Osteoblast (primary cell): ENCODE data around the gene MX2. TPM values are rescaled to one million over a fixed set of nuclear protein-coding genes. Genes with fewer than 3 reads are reported as not detected.

Experiments
- DNase-seq: peaks from one replicate; pipeline ENCODE4 v3.0.0; 2011; ENCODE audit warnings: low spot score, mixed read lengths; ENCODE audit not compliant: insufficient read length; ENCODE audit errors: missing footprints
- H2AFZ ChIP-seq: 2 replicates; pipeline ENCODE4 v1.6.0; 2011; ENCODE audit warnings: mild to moderate bottlenecking, low read length
- H3K27ac ChIP-seq: 2 replicates; pipeline ENCODE4 v1.5.1; 2011; ENCODE audit warnings: mild to moderate bottlenecking, low read depth, low read length, moderate library complexity
- H3K27me3 ChIP-seq: 2 replicates; pipeline ENCODE4 v1.6.0; 2012; ENCODE audit warnings: mild to moderate bottlenecking, control low read depth, inconsistent platforms, low read length, moderate library complexity; ENCODE audit not compliant: insufficient read depth
- H3K36me3 ChIP-seq: 2 replicates; pipeline ENCODE4 v1.5.1; 2011; ENCODE audit warnings: mild to moderate bottlenecking, low read length, control low read depth, moderate library complexity; ENCODE audit not compliant: insufficient read depth
- H3K4me1 ChIP-seq: 2 replicates; pipeline ENCODE4 v1.5.1; 2011; ENCODE audit warnings: mild to moderate bottlenecking, low read length, control low read depth, moderate library complexity; ENCODE audit not compliant: insufficient read depth
- H3K4me2 ChIP-seq: 2 replicates; pipeline ENCODE4 v1.6.0; 2011; ENCODE audit warnings: mild to moderate bottlenecking, low read length; ENCODE audit not compliant: insufficient read depth
- H3K4me3 ChIP-seq: fragments of 200-600 bp; sonication (generic); 3 replicates; pipeline ENCODE4 v1.5.1; 2012; ENCODE audit warnings: mild to moderate bottlenecking, low read length, inconsistent platforms; ENCODE audit not compliant: insufficient read depth
- H3K79me2 ChIP-seq: 2 replicates; pipeline ENCODE4 v1.6.0; 2012; ENCODE audit warnings: mild to moderate bottlenecking, low read length, control low read depth, inconsistent platforms; ENCODE audit not compliant: insufficient read depth
- H3K9me3 ChIP-seq: 2 replicates; pipeline ENCODE4 v1.5.1; 2011; ENCODE audit warnings: low read depth, low read length, control low read depth
- H4K20me1 ChIP-seq: 2 replicates; pipeline ENCODE4 v1.6.0; 2012; ENCODE audit warnings: mild to moderate bottlenecking, low read length, control low read depth; ENCODE audit not compliant: insufficient read depth
- CTCF ChIP-seq: IDR thresholded peaks from 2 replicates; pipeline ENCODE4 v1.5.1; 2011; ENCODE audit warnings: mild to moderate bottlenecking, low read depth, low read length, moderate library complexity; ENCODE audit errors: extremely low read depth
- total RNA-seq: library from RNA; depleted of rRNA; stranded (reverse); fragments of >200 nt; gene quantifications from 2 replicates; pipeline ENCODE4 v1.2.3, GENCODE V29; 2012

Gene MX2
- total RNA-seq, 1 donor = 14.5 TPM

DNA sequence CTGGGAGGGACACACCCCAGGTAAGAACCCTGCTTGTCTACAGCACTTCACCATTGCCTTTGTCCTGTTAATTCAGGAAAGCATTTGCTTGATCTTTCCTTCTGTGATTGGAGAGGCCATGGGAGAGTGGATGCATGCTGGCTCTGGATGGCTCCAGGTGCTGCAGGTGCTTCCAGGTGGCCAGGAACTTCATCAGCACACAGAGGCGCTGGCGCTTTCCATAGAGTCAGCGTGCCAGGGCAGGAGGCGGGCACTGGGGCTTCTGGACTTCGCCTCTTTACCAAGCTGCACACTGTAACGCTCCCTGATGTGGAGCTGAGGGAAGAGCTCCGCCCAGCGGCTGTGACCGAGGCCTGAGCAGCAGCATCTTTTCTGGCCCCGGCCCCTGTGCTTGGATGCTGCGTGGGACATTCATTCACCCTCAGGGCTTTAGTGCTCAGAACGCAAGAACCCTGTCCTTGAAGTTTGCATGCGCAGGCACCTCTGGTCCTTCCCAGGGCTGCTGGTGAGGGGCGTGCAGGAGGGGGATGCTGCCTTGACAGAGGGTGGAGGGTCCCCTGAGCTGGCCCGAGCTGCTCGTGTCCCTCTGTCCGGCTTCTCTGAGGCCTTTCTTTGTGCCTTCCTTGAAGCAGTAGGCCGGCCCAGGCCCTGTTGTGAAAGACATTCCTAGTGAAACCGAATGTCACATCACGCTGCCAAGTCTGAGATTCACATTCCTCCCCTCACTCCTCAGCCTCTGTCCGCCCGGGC lies 1.6 kb upstream of the MX2 start:
- DNase-seq = peak; percentile 69
- H2AFZ ChIP-seq = peak overlapping the region; percentile 51
- H3K27me3 ChIP-seq = peaks cover 8% of the 10 kb centered on the region
- peaks cover 10% of the 10 kb centered on the region for H3K4me1 ChIP-seq
- H3K27ac ChIP-seq = no peak overlapping the region
- no peak overlapping the region for H3K4me2 ChIP-seq
- no peak for TF ChIP-seq CTCF
- no peaks in the 10 kb centered on the region for H3K9me3 ChIP-seq
- H4K20me1 ChIP-seq = no peaks in the 10 kb centered on the region
- no peaks in the 10 kb centered on the region for H3K36me3 ChIP-seq
- H3K4me3 ChIP-seq = no peak overlapping the region
- no peaks in the 10 kb centered on the region for H3K79me2 ChIP-seq

DNA sequence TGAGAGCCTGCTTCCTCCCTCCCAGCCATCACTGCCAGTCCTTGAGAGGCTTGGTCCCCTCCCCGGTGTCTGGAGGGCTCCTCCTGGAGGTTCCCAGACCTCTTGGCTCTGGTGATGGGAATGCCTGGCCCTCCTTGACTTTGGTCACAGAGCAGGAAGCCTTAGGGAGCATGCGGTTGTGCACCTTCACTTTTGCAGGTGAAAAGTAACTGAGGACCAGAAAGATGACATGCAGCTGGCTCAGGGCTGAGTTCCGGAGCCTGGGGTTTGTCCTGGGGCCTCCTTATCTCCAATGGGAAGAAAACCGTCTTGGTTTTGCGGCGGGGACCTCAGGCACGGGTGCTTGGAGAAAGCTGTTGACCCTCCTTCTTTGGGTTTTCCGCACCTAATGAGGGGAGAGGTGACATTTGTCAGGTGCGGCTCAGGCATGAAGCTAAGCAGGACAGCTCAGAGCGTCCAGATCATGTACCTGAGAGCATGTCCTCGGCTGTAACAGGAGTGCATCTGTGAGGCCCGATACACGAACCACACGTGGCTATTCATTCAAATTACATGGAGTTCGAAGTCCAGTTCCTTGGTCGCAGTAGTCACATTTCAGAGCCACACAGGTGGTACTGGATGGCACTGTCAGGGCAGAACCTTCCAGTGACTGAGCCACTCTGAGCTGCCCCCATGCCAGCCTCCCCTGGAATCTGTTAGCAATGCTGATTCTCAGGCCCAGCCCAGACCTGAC lies 608 bp upstream of the MX2 start:
- Histone ChIP-seq H3K4me1 (peaks cover 10% of the 10 kb centered on the region), H3K4me3 (peak overlapping the region; percentile 60), H3K36me3 (no peaks in the 10 kb centered on the region), H3K9me3 (no peaks in the 10 kb centered on the region), H3K27me3 (peaks cover 7% of the 10 kb centered on the region), H3K79me2 (no peaks in the 10 kb centered on the region), H3K27ac (peak overlapping the region; percentile 68), H2AFZ (no peak overlapping the region), H3K4me2 (peak overlapping the region; percentile 70), H4K20me1 (no peaks in the 10 kb centered on the region)
- DNase-seq = no peak
- no peak for TF ChIP-seq CTCF

GRCh38 chr21:41362605-41363369 lies 960 bp downstream of the MX2 start:
- H2AFZ ChIP-seq = peak overlapping the region; percentile 81

More at GRCh38 chr21:41362605-41363369, 960 bp downstream of the MX2 start:
- H3K4me2 ChIP-seq = peak overlapping the region; percentile 70
- peak; percentile 38 for DNase-seq
- no peak for TF ChIP-seq CTCF
- no peaks in the 10 kb centered on the region for H3K79me2 ChIP-seq
- no peaks in the 10 kb centered on the region for H3K36me3 ChIP-seq
- no peaks in the 10 kb centered on the region for H3K9me3 ChIP-seq
- H3K27ac ChIP-seq = peak overlapping the region; percentile 68
- no peaks in the 10 kb centered on the region for H3K27me3 ChIP-seq
- H3K4me1 ChIP-seq = peaks cover 13% of the 10 kb centered on the region
- peak overlapping the region; percentile 60 for H3K4me3 ChIP-seq
- H4K20me1 ChIP-seq = no peaks in the 10 kb centered on the region
